22Rv1 (cell line): Measurements from ENCODE around the gene SLC30A10.
"Not testable (repeated sequence)": the region's sequence is repeated elsewhere in the genome, so short reads cannot be mapped to it uniquely, and the experiment has no call there.

Experiments
- ZFX ChIP-seq: fragments of 450-650 bp; IDR thresholded peaks from 2 replicates; pipeline ENCODE4 v1.6.1; 2017; ENCODE audit warnings: antibody characterized with exemption, borderline replicate concordance
- TF ChIP-seq, protein P1 (sequence below): fragments of 450-650 bp; IDR thresholded peaks from 2 replicates; pipeline ENCODE4 v1.5.1; 2017; ENCODE audit warnings: mild to moderate bottlenecking

DNA sequence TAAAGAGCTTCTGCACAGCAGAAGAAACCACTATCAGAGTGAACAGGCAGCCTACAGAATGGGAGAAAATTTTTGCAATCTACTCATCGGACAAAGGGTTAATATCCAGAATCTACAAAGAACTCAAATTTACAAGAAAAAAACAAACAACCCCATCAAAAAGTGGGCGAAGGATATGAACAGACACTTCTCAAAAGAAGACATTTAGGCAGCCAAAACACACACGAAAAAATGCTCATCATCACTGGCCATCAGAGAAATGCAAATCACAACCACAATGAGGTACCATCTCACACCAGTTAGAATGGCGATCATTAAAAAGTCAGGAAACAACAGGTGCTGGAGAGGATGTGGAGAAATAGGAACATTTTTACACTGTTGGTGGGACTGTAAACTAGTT lies 36.5 kb downstream of the SLC30A10 start:
- TF ChIP-seq, protein P1, sequence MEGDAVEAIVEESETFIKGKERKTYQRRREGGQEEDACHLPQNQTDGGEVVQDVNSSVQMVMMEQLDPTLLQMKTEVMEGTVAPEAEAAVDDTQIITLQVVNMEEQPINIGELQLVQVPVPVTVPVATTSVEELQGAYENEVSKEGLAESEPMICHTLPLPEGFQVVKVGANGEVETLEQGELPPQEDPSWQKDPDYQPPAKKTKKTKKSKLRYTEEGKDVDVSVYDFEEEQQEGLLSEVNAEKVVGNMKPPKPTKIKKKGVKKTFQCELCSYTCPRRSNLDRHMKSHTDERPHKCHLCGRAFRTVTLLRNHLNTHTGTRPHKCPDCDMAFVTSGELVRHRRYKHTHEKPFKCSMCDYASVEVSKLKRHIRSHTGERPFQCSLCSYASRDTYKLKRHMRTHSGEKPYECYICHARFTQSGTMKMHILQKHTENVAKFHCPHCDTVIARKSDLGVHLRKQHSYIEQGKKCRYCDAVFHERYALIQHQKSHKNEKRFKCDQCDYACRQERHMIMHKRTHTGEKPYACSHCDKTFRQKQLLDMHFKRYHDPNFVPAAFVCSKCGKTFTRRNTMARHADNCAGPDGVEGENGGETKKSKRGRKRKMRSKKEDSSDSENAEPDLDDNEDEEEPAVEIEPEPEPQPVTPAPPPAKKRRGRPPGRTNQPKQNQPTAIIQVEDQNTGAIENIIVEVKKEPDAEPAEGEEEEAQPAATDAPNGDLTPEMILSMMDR = not testable (repeated sequence)
- not testable (repeated sequence) for TF ChIP-seq ZFX
